Activated T-cell treated with anti-CD3 and anti-CD28 coated beads, Interleukin-2, amount 50 U/mL, for 1 hour (primary cell): ENCODE data around the gene SCO2.

Experiments used
- DNase-seq: peaks from one replicate; pipeline ENCODE4 v3.0.0-alpha.2; 2020

SCO2 gene

DNA sequence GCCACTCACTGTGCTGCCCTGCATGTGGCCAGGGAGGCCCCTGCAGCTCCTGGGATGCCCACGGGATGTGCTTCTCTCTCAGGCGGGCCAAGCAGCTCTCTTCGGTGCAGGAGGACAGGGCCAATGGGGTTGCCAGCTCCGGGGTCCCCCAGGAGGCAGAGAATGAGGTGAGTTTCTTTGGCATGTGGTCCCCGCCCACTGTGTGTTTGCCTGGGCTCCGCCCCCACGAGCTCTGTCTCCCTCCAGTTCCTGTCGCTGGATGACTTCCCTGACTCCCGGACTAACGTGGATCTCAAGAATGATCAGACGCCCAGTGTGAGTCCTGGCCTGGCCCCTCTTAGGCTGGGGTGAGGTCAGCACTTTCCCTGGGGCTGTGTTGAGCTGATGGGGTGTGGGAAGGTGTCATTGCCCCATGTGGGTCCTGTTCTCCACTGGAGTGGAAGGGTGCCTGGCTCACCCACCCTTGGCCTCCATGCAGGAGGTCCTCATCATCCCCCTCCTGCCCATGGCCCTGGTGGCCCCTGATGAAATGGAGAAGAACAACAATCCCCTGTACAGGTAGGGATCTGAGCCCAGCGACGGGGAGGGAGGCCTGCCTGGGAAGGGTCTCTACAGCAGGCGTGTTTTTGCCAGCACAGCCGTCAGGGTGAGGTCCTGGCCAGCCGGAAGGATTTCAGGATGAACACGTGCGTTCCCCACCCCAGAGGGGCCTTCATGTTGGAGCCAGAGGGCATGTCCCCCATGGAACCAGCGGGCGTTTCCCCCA, 7.7 kb downstream of the SCO2 start:
- no peak for DNase-seq

GRCh38 chr22:50516891-50517290, 8.5 kb downstream of the SCO2 start:
- DNase-seq: no peak

DNA sequence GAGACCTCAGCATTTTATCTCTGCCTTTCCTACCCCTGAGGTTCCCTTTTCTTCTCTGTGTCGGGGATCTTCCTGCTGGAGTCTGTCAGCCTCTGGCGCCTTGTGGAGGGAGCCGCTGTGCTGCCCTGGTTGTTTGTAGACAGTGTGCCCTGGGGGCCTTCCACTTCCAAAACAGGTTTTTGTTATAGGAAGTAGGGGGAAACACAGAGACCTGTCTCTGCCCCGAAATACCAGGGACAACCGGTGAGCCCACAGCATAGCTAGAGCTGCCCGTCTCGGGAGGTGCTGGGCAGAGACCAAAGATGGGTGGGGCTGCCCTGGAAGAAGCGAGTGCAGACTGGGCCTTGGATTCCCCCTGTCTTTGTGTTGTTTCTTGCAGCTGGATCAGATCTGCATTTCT, 9.3 kb downstream of the SCO2 start:
- DNase-seq: no peak

DNA sequence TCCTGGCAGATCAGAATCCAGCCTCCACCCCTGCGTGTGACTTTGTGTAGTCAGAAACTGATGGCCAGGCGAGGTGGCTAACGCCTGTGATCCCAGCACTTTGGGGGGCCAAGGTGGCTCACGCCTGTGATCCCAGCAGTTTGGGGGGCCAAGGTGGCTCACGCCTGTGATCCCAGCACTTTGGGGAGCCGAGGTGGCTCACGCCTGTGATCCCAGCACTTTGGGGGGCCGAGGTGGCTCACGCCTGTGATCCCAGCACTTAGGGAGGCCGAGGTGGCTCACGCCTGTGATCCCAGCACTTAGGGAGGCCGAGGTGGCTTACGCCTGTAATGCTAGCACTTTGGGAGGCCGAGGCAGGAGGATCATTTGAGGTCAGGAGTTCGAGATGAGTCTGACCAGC, 12.2 kb downstream of the SCO2 start:
- DNase-seq: no peak

- no peak for DNase-seq
Observed at GRCh38 chr22:50508897-50509296, 16.5 kb downstream of the SCO2 start.

DNA sequence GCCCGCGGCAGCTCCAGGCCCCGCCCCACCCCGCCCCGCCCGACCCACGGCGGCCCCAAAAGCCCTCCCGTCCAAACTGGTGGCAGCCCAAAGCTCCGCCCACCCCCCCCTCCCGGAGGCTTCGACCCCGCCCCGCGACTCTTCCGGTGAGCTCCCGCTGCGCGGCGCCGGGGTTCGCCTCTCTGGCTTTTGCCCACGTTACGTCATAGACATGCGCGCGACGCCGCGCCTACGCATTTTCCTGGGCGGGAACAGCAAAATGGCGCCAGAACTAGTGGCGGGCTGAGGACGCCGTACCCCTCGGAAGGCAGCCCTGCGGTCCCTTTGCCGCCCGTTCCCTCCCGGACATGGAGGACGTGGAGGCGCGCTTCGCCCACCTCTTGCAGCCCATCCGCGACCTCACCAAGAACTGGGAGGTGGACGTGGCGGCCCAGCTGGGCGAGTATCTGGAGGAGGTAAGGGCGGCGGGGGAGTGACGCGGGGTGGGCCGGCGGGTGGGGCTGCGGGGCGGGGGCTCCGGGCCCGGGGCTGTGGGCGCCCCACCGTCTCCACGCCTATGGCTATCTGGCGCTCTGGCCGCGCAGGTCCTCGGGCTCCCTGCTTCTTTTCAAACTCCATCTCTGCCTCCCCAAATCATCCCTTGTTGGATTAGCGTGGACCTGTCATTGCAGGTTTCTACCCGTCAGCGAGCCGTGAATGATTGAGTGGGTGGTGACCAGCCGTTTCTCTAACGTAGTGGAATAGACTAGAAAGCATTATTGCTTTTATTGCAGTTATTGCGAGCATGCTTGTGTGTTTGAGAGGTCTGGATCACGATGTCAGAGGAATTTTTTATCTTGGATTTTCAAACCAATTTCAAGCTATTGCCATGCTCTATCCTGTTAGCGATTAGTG, 17.2 kb downstream of the SCO2 start, which contains the start of gene NCAPH2:
Gene NCAPH2, plus strand, starts transcription at position 234 of the 894 bp plus-strand sequence. Its CDS starts 114 bp downstream, at position 348.
- DNase-seq: peak; percentile 99

DNA sequence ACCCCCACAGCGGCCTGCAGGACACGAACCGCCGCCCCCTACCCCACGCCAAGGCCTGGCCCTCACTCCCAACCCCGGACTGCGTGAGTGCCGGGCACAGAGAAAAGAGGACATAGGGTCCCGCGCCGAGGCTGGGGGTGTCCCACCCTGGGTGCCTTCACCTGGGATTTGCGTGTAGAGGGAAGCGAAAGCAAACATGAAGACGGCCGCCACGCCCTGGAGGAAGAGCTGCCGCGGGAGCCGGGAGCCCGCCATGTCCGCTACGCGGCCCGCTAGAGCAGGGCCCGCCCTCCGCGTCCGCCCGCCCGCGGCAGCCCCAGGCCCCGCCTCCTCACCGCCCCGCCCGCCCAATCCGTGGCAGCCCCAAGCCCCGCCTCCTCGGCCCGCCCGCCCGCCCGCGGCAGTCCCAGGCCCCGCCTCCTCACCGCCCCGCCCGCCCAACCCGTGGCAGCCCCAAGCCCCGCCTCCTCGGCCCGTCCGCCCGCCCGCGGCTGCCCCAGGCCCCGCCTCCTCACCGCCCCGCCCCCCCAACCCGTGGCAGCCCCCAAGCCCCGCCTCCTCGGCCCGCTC, 17.9 kb downstream of the SCO2 start, which contains the start of gene LMF2:
Gene LMF2, minus strand, starts transcription at position 282 of the 570 bp plus-strand sequence. Its CDS starts 27 bp downstream, at position 255.
- peak; percentile 97 for DNase-seq

- DNase-seq: no peak
Observed at GRCh38 chr22:50506611-50507420, 18.6 kb downstream of the SCO2 start.

GRCh38 chr22:50505776-50506610, 19.4 kb downstream of the SCO2 start:
- no peak for DNase-seq

DNA sequence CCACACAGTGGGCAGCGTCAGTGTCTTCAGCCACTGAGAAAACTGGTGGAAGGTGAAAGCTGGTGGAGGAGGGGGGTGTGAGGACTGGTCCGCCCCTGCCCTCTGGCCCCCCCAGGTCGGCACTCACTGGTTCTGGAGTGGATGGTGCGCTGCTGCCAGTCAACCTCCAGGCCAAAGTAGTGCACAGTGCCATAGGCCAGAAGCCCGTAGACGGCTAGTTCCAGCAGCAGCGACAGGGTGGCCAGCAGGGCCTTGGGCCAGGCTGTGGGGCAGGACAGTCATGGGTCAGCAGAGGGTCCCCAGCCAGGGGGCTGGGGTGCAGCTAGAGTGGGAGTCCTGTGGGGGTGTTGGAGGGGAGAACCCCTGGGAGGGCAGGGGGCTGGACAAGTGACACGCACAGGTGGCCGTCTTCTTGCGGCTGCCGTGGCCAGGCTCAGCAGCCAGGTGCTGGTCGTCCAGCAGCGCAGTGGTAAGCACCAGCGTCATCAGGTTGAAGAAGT, 20.1 kb downstream of the SCO2 start:
- DNase-seq: no peak

- DNase-seq: no peak
Observed at GRCh38 chr22:50504369-50505211, 20.8 kb downstream of the SCO2 start.

DNA sequence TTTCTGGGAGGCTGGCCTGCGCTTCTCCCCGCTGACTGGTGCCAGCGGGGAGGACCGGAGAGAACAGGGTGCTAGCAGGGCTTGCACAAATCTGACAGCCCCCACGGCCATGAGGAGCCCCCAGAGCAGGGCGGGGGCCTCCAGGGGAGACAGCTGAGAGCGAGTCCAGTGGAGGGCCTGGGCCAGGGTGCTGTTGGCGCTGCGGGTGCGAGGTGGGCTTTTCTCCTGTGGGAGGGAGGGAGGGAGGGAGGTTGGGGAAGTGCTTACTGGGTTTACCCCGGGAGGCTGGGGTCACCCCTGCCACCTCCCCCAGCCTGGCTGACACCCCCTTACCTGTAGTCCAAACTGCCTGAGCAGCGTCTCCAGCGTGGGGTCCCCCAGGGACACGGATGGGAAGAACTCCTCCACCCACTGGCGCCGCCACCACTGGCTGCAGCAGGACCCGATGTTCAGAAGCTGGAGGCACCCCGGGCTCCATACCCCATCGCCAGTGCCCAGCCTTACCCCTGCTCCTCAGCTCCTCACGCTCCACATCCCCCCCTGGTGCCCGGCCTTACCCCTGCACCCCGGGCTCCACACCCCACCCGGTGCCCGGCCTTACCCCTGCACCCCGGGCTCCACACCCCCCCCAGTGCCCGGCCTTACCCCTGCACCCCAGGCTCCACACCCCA, 21.8 kb downstream of the SCO2 start:
- no peak for DNase-seq

- DNase-seq: no peak
Observed at GRCh38 chr22:50502628-50503474, 22.5 kb downstream of the SCO2 start.

DNA sequence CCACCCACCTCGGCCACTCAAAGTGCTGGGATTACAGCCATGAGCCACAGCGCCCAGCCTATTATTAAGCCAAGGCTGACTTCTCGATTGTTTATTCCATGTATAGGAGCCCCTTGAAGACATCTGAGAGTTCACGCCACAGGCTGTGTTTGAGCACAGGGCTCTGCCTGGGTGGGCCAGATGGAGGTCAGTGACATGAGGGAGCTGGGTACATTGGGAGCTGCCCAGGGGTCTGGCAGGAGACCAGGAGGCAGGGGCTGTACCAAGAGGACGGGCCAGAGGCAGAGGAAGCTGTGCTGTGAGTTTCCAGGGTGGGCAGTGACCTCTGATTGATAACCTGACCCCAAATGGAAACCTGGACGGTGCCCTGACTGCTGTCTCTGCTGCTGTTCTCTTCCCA, 23.3 kb downstream of the SCO2 start:
- no peak for DNase-seq

DNA sequence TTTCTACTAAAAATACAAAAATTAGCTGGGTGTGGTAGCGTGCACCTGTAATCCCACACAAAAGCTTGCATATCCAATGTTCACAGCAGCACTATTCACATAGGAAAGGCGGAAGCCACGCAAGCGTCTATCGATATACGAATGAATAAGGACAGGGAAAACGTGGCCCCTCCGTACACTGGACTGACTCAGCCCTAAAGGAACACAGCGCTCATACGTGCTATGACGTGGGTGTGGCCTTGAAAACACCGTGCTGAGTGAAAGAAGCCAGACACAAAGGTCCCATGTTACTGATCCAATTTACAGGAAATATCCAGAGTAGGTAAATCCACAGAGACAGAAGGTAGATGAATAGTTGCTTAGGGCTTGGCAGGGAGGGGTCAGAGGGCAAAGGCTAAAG, 24.9 kb downstream of the SCO2 start:
- no peak for DNase-seq

- DNase-seq: peak; percentile 66
Observed at GRCh38 chr22:50498322-50498890, 27.0 kb downstream of the SCO2 start.

DNA sequence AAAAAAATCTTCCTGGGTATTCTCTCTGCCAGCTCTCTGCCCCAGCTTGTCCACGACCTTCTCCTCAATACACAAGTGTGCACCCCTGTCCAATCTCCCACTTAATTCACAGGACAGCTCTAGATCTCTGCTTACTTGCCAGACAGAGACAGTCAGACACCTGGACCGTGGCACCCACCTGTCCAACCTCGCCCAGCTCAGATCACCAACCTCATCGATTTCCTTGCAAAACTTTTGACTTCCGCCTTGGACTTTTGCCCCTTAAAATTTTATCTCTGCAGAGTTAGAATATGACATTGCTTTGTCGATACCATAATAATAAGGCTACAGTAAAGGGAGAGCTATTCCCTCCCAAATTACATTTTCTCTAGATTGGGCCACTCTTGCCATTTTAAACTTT, 28.3 kb downstream of the SCO2 start:
- DNase-seq: no peak

GRCh38 chr22:50490531-50491308, 34.7 kb downstream of the SCO2 start:
- DNase-seq: no peak
